Activated CD8-positive, alpha-beta T cell treated with anti-CD3 and anti-CD28 coated beads for 36 hours (primary cell): ENCODE data around the gene VSTM2B. TPM values are rescaled to one million over a fixed set of nuclear protein-coding genes. Genes with fewer than 3 reads are reported as not detected.
A peak's percentile ranks its signal among the peaks of the same experiment; 100 is the strongest.

Experiments
- ATAC-seq: fragments of 200-7000 bp; cut with Tn5 transposase; one replicate; pipeline ENCODE4 v1.10.0; 2021; ENCODE audit warnings: mild to moderate bottlenecking, moderate library complexity
- CTCF ChIA-PET: fragments of 350-600 bp; sonication (Branson Sonifier 250); formaldehyde crosslinking; loops from one replicate; lab custom pipeline; 2021; ENCODE audit warnings: antibody characterized with exemption; lab: Charles Lee
- POLR2A ChIA-PET: fragments of 350-600 bp; sonication (Branson Sonifier 250); formaldehyde crosslinking; loops from one replicate; lab custom pipeline; 2021; ENCODE audit warnings: antibody characterized with exemption; lab: Charles Lee
- DNase-seq: peaks from one replicate; pipeline ENCODE4 v3.0.0-alpha.2; 2020
- H3K27ac Mint-ChIP-seq: one replicate; pipeline ENCODE4 v1.8.0; 2021; ENCODE audit warnings: mild to moderate bottlenecking, mixed read lengths
- H3K27me3 Mint-ChIP-seq: one replicate; pipeline ENCODE4 v1.8.0; 2021; ENCODE audit warnings: mixed read lengths
- H3K36me3 Mint-ChIP-seq: one replicate; pipeline ENCODE4 v1.8.0; 2021; ENCODE audit warnings: low read depth, mixed read lengths
- H3K4me1 Mint-ChIP-seq: one replicate; pipeline ENCODE4 v1.8.0; 2021; ENCODE audit warnings: low read depth, mixed read lengths
- H3K4me3 Mint-ChIP-seq: one replicate; pipeline ENCODE4 v1.8.0; 2021; ENCODE audit warnings: mild to moderate bottlenecking, moderate library complexity, mixed read lengths
- H3K9me3 Mint-ChIP-seq: one replicate; pipeline ENCODE4 v1.8.0; 2021; ENCODE audit warnings: mixed read lengths
- intact Hi-C: fragments of 100-400 bp; cut with micrococcal nuclease; formaldehyde crosslinking; loops from one replicate; pipeline ENCODE4 v1.10.0; 2022
- total RNA-seq, 2 experiments: library from RNA; stranded (reverse); gene quantifications; one replicate each; pipeline ENCODE4 v1.2.3, GENCODE V29; 2021
- TF ChIP-seq, protein P1 (sequence below): fragments of 200-600 bp; IDR thresholded peaks from one replicate; pipeline ENCODE4 v1.8.0; 2022; ENCODE audit warnings: antibody characterized with exemption, mild to moderate bottlenecking

VSTM2B gene
- total RNA-seq, 2 experiments from 2014 or later: not detected

DNA sequence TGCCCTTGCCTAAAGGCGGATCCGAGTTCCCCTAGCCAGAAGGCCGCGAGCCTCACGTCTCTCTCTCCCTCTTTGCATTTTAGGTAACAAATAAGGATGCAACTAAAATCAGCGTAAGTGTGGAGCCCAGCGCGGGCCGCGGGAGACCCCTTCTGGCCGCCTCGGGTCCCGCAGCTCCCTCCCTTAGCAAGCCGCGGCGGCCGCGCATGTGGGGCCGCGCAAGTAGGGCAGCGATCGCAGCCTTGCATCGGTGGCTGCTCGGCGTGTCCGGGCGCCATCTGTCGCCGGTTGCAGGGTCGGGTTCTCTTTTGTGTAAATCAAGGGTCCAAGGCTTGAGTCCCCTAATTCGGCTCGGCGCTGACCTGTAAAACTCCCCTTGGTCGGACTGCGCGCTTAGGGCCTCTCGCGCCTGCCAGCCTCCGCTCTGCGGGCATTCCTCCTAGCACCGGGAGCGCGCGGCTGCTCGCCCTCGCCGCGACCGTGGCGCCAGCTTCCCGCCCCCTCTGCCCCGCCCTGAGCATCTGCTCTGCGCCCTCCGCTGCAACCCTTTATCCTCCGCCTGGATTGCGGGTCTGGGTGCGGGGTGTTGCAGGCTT lies 2.7 kb downstream of the VSTM2B start:
- Mint-ChIP-seq H3K27me3 (peaks cover 69% of the 10 kb centered on the region), H3K27ac (no peak overlapping the region), H3K9me3 (no peaks in the 10 kb centered on the region), H3K4me1 (peaks cover 27% of the 10 kb centered on the region), H3K4me3 (peak overlapping the region; percentile 54), H3K36me3 (no peaks in the 10 kb centered on the region)
- CTCF ChIA-PET: interaction anchor here (0.9 to 1.9 kb wide), 18 partner anchors 8 to 265 kb away, joined by 3 to 7 read pairs (median 4); partner anchors contain the start of gene POP4
- ATAC-seq (peak; percentile 89), DNase-seq (peak; percentile 86)
- POLR2A ChIA-PET: no interaction called here
- intact Hi-C loops: no loop called here
- TF ChIP-seq, protein P1, sequence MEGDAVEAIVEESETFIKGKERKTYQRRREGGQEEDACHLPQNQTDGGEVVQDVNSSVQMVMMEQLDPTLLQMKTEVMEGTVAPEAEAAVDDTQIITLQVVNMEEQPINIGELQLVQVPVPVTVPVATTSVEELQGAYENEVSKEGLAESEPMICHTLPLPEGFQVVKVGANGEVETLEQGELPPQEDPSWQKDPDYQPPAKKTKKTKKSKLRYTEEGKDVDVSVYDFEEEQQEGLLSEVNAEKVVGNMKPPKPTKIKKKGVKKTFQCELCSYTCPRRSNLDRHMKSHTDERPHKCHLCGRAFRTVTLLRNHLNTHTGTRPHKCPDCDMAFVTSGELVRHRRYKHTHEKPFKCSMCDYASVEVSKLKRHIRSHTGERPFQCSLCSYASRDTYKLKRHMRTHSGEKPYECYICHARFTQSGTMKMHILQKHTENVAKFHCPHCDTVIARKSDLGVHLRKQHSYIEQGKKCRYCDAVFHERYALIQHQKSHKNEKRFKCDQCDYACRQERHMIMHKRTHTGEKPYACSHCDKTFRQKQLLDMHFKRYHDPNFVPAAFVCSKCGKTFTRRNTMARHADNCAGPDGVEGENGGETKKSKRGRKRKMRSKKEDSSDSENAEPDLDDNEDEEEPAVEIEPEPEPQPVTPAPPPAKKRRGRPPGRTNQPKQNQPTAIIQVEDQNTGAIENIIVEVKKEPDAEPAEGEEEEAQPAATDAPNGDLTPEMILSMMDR: peak; percentile 95

DNA sequence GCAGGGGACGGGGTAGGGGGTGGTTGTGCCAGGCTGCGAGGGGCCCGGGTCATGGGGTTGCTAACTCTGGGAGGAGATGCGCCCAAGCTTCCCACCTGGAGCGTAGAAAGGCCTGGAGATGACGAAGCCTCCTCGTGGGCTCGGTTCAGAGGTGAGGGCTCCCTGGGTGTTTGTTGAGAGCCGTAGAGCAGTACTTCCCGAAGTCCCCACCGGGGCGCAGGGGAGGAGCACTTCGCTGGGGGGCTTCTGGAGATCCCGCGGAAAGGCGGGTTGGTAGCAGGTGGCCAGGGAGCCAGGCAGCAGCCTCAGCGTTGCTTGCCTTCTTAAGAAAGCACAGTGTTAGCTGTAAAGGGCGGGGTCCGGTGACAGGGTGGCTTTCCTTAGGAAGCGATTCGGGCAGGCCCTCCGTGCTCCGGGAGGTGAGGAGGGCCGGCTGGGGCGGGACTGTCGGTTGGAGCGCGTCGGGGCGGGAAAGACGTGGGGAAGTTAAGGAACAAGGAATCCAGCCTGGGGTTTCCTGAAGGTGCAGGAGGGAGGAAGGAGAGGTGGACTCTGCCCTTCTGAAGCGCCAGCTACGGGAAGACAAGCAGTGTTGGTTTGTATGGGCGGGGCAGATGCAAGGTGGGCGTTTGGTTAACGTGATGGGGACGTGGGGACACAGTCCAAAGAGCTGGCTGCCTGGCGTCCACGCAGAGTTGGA lies 3.3 kb downstream of the VSTM2B start:
- ATAC-seq (no peak), DNase-seq (no peak)
- ChIA-PET CTCF (interaction anchor here (1.1 to 1.9 kb wide), 14 partner anchors 8 to 235 kb away, joined by 3 to 7 read pairs (median 4); partner anchors contain the start of gene POP4), POLR2A (no interaction called here)
- Mint-ChIP-seq H3K27me3 (peaks cover 65% of the 10 kb centered on the region), H3K9me3 (no peaks in the 10 kb centered on the region), H3K4me1 (peaks cover 27% of the 10 kb centered on the region), H3K36me3 (no peaks in the 10 kb centered on the region), H3K27ac (no peak overlapping the region), H3K4me3 (peak overlapping the region; percentile 54)
- intact Hi-C loops: no loop called here
- TF ChIP-seq, protein P1: no peak

DNA sequence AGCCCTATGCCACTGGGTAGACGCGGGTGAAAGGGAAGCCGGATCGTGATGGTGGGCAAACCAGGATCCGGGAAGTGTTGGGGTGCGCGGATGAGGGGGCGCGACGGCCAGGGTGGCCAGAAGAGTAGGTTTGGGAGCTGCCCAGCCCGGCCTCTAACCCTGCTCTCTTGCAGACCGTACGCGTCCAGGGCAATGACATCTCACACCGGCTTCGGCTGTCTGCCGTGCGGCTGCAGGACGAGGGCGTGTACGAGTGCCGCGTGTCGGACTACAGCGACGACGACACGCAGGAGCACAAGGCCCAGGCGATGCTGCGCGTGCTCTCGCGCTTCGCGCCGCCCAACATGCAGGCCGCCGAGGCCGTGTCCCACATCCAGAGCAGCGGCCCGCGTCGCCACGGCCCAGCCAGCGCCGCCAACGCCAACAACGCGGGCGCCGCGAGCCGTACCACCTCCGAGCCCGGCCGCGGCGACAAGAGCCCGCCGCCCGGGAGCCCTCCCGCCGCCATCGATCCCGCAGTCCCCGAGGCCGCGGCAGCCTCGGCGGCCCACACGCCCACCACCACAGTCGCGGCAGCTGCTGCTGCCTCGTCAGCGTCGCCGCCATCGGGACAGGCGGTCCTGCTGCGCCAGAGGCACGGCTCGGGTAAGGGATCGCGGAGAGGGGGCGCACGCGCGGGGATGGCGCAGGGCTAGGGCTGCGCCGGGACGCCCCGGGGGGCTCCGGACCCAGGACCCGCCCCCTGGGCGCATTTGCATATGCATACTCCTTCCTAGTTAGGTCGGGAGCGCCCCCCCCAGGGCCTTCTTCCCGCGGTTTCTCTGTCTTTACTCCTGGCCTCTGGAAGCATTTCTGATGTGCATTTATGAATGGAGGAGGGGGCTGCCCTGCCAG lies 4.1 kb downstream of the VSTM2B start:
- DNase-seq (no peak), ATAC-seq (no peak)
- Mint-ChIP-seq H3K27me3 (peaks cover 60% of the 10 kb centered on the region), H3K27ac (no peak overlapping the region), H3K36me3 (no peaks in the 10 kb centered on the region), H3K4me1 (peaks cover 26% of the 10 kb centered on the region), H3K4me3 (peak overlapping the region; percentile 8), H3K9me3 (no peaks in the 10 kb centered on the region)
- CTCF ChIA-PET: interaction anchor here (1.0 to 1.9 kb wide), 3 partner anchors 8 to 187 kb away, joined by 3 to 7 read pairs (median 5); no protein-coding TSS in a partner anchor
- intact Hi-C loops: loop anchor here (5.0 kb wide), 1 partner anchor 57 kb away; no protein-coding TSS in a partner anchor
- TF ChIP-seq, protein P1: no peak
- POLR2A ChIA-PET: no interaction called here

DNA sequence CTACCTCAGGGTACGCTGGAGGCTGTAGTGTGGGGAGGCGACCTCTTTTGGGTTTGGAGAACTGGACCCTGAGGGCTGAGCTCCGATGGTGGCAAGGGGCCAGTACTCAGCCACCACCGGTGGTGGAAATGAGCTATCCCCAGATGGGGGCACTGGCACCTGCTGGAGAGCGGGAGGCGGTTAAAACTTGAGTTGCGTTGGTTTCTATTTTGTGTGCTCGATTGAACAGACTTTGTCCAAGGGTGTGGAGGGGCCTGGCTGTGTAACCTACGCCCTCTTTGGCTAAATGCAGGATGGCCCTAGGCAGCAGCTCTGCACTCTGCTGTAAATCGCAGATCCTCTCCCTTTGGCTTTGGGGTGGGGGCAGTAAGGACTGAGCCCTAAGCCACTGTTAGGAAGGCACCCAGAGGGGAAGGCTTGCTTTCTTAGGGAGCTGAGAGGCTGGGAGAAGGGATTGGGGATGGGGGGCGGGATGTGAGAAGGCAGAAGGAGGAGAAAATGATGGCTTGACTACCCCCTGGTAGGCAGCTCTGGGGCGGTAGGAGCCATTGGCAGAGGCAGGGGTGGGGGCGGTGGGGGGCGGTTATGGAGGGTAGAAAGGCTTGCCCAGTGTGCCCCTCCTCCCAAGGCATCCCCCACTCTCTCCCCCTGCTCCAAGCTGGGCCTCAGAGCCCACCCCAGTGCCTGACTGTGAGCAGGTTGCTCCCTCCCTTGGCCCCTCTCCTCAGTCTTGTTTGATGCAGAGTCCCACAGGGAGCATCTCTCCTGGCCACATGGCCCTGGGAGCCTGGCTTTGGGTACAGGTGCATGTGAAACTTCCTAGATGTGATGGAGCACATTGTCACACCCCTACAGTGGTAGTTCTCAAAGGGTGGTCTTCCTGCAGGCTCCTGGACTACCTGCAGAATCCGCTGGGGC lies 5.0 kb downstream of the VSTM2B start:
- H3K36me3 Mint-ChIP-seq: no peaks in the 10 kb centered on the region
- no peak overlapping the region for H3K4me3 Mint-ChIP-seq
- DNase-seq (no peak), ATAC-seq (no peak)
- no peaks in the 10 kb centered on the region for H3K9me3 Mint-ChIP-seq
- peaks cover 22% of the 10 kb centered on the region for H3K4me1 Mint-ChIP-seq
- ChIA-PET CTCF (interaction anchor here (1.0 kb wide), 1 partner anchor 9 kb away, joined by 3 read pairs; no protein-coding TSS in a partner anchor), POLR2A (no interaction called here)
- H3K27ac Mint-ChIP-seq: no peak overlapping the region
- H3K27me3 Mint-ChIP-seq: peaks cover 60% of the 10 kb centered on the region
- TF ChIP-seq, protein P1: no peak
- intact Hi-C loops: loop anchor here (5.0 kb wide), 1 partner anchor 57 kb away; no protein-coding TSS in a partner anchor
